HEK293 (cell line): ENCODE results near the gene GRK5.
A peak's percentile ranks its signal among the peaks of the same experiment; 100 is the strongest.

Experiments used
- CTCF ChIA-PET: fragments of 350-600 bp; formaldehyde crosslinking; extraction: SDS; loops from one replicate; lab custom pipeline; 2021; ENCODE audit warnings: antibody characterized with exemption; lab: Yijun Ruan, JAX
- POLR2A ChIA-PET: fragments of 300-600 bp; formaldehyde crosslinking; extraction: SDS; loops from one replicate; lab custom pipeline; 2020; ENCODE audit warnings: antibody characterized with exemption, inconsistent platforms; lab: Yijun Ruan, JAX
- H3K27ac ChIP-seq: fragments of 200-500 bp; sonication (Bioruptor generic); 2 replicates; pipeline ENCODE4 v1.5.1; 2014; ENCODE audit warnings: low read depth, low read length, control low read depth, inconsistent platforms; ENCODE audit errors: extremely low read depth
- H3K36me3 ChIP-seq, 2 experiments: fragments of 200-500 bp in 1 of 2; sonication (Bioruptor generic) in 1 of 2; 1 replicate in 1 of 2; 2 replicates in 1 of 2; pipeline ENCODE4 v1.5.1; 2014 to 2017; ENCODE audit warnings: inconsistent platforms in 2 of 2, low read length in 2 of 2; ENCODE audit not compliant: control insufficient read depth in 2 of 2, insufficient read depth in 1 of 2
- H3K4me1 ChIP-seq: fragments of 200-500 bp; sonication (Bioruptor generic); 2 replicates; pipeline ENCODE4 v1.5.1; 2014; ENCODE audit warnings: mild to moderate bottlenecking, low read length, inconsistent platforms; ENCODE audit not compliant: control insufficient read depth, insufficient read depth
- H3K4me3 ChIP-seq: 2 replicates; pipeline ENCODE4 v1.5.1; 2011; ENCODE audit warnings: low read depth, mild to moderate bottlenecking, control low read depth, low read length, moderate library complexity
- H3K9me3 ChIP-seq: fragments of 200-500 bp; sonication (Bioruptor generic); 2 replicates; pipeline ENCODE4 v1.5.1; 2014; ENCODE audit warnings: low read depth, low read length, inconsistent platforms; ENCODE audit not compliant: control insufficient read depth, insufficient read depth
- GFI1B ChIP-seq: fragments of 450-650 bp; formaldehyde crosslinking; IDR thresholded peaks from 2 replicates; pipeline ENCODE4 v1.5.1; 2016; ENCODE audit warnings: missing biosample characterization, missing genetic modification characterization
- HOXC10 ChIP-seq: sonication (generic); formaldehyde crosslinking; IDR thresholded peaks from 2 replicates; pipeline ENCODE4 v1.8.1; 2023; ENCODE audit warnings: mild to moderate bottlenecking, missing genetic modification reagents
- PRDM2 ChIP-seq: fragments of 450-650 bp; formaldehyde crosslinking; IDR thresholded peaks from 2 replicates; pipeline ENCODE4 v1.5.1; 2016; ENCODE audit warnings: missing biosample characterization, missing genetic modification characterization, borderline replicate concordance
- SCRT1 ChIP-seq: fragments of 450-650 bp; formaldehyde crosslinking; IDR thresholded peaks from 2 replicates; pipeline ENCODE4 v1.5.1; 2016; ENCODE audit warnings: missing biosample characterization, missing genetic modification characterization, borderline replicate concordance
- SCRT2 ChIP-seq: fragments of 450-650 bp; formaldehyde crosslinking; IDR thresholded peaks from 2 replicates; pipeline ENCODE4 v1.5.1; 2016; ENCODE audit warnings: missing biosample characterization, missing genetic modification characterization
- ZBTB11 ChIP-seq: fragments of 450-650 bp; formaldehyde crosslinking; conservative IDR thresholded peaks from 2 replicates; pipeline ENCODE4 v1.5.1; 2016; ENCODE audit warnings: low read depth, missing biosample characterization, missing genetic modification characterization
- ZBTB44 ChIP-seq: fragments of 450-650 bp; IDR thresholded peaks from 2 replicates; pipeline ENCODE4 v1.5.1; 2018; ENCODE audit warnings: missing biosample characterization, mild to moderate bottlenecking, missing genetic modification characterization
- ZNF433 ChIP-seq: fragments of 450-650 bp; formaldehyde crosslinking; IDR thresholded peaks from 2 replicates; pipeline ENCODE4 v1.5.1; 2016; ENCODE audit warnings: missing biosample characterization, missing genetic modification characterization, low read depth
- ZNF449 ChIP-seq: fragments of 450-650 bp; formaldehyde crosslinking; IDR thresholded peaks from 2 replicates; pipeline ENCODE4 v1.5.1; 2017; ENCODE audit warnings: missing biosample characterization, mild to moderate bottlenecking, missing genetic modification characterization, moderate library complexity
- ZNF621 ChIP-seq: fragments of 450-650 bp; formaldehyde crosslinking; IDR thresholded peaks from 2 replicates; pipeline ENCODE4 v1.5.1; 2017; ENCODE audit warnings: missing biosample characterization, missing genetic modification characterization
- ZNF777 ChIP-seq: fragments of 450-650 bp; formaldehyde crosslinking; IDR thresholded peaks from 2 replicates; pipeline ENCODE4 v1.5.1; 2017; ENCODE audit warnings: missing biosample characterization, missing genetic modification characterization, borderline replicate concordance

The GRK5 gene

GRCh38 chr10:119165171-119166117 lies 41.9 kb upstream of the GRK5 start, which contains the start of gene SFXN4 (continued):
- TF ChIP-seq PRDM2 (tag by site-specific recombination), result no peak
- no peak for TF ChIP-seq ZNF433
- peak; percentile 45; the same call in 1 of the 2 replicates for TF ChIP-seq ZNF777 (tag by site-specific recombination)
- TF ChIP-seq HOXC10 (CRISPR knock-in tag), result peak; percentile 89; the same call in 1 of the 2 replicates
- TF ChIP-seq ZNF621 (tag by site-specific recombination), result no peak
- TF ChIP-seq ZBTB11, result peak; percentile 74
- no peak for TF ChIP-seq ZBTB44 (tag by site-specific recombination)
- no peak for TF ChIP-seq GFI1B (tag by site-specific recombination)
- TF ChIP-seq, all 188 proteins: peak for 49

- peak; percentile 90 for TF ChIP-seq SCRT2 (tag by site-specific recombination)
- TF ChIP-seq SCRT1 (tag by site-specific recombination), result peak; percentile 92
- TF ChIP-seq ZNF449 (tag by site-specific recombination), result no peak; the same call in 1 of the 2 replicates
- H3K4me1 ChIP-seq, result no peaks in the 10 kb centered on the region; the same call in 1 of the 2 replicates
- H3K4me3 ChIP-seq, result peak overlapping the region; percentile 84
- peak overlapping the region; percentile 60; the same call in 1 of the 2 replicates for H3K27ac ChIP-seq
- peaks cover 31 to 56% of the 10 kb centered on the region in 2 experiments for H3K36me3 ChIP-seq
- no peaks in the 10 kb centered on the region for H3K9me3 ChIP-seq
- POLR2A ChIA-PET, result no interaction called here
- CTCF ChIA-PET, result no interaction called here
These were observed 41.3 kb upstream of the GRK5 start for GRCh38 chr10:119166118-119166500.
